Right lobe of liver (tissue), 4 donors: ENCODE results near the gene D2HGDH.

Experiments used
- POLR2A ChIP-seq: fragments of 450-650 bp; IDR thresholded peaks from one replicate; pipeline ENCODE4 v1.6.1; 2017; ENCODE audit warnings: antibody characterized with exemption, mild to moderate bottlenecking
- TF ChIP-seq, protein P1 (sequence below), 4 donors: fragments of 200-600 bp in 3 of 4; fragments of 450-650 bp in 1 of 4; IDR thresholded peaks; one replicate each; pipeline versions ENCODE4 v1.5.1 to v1.8.0; 2016 to 2022; ENCODE audit warnings: antibody characterized with exemption in 4 of 4, mild to moderate bottlenecking in 2 of 4
- donor health status: DM: no; HTN: no; CAD: no.
- donor health status: DM: no; HTN: no; CAD: no.
- donor health status: DM: no; HTN: yes; CAD: no.

DNA sequence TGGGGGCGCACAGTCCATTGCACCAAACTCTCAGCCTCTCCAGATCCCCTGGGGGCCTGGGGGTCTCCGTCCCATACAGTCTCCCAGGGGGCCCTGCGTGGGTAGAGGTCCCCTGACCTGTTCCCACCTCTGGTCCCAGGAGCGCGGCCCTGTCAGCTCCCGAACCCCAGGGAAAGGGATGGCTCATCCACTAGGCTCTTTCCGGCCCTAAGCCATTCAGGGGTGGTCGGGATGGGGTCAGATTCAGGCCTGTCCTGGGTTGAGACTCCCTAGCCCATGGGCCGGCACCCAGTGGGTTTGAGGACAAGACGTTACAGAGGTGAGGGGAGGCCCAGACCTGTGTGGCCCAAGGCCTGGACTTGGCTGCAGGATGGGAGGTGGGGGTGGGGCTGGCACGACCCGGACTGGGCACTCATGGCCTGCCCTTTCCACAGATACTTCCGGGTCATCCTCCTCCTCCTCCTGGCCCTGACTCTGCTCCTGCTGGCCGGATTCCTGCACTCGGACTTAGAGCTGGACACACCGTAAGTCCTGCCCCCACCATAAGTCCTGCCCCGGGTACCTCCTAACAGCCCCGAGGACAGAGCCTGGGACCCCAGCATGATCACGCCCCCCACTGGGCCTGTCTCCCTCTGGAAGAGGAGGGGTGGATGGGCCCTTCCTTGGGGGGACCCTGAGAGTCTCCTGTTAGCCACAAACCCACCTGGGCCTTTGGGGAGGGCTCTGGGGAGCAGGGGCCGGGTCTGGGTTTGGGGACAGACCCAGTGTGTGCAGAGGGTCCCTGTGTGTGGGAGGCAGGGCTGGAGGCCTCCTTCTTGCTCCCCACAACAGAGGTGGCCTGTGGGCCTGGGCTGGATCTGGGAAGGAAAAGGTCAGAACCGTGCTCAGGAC is 64.4 kb downstream of the D2HGDH start:
- no peak for TF ChIP-seq POLR2A
- TF ChIP-seq, protein P1, sequence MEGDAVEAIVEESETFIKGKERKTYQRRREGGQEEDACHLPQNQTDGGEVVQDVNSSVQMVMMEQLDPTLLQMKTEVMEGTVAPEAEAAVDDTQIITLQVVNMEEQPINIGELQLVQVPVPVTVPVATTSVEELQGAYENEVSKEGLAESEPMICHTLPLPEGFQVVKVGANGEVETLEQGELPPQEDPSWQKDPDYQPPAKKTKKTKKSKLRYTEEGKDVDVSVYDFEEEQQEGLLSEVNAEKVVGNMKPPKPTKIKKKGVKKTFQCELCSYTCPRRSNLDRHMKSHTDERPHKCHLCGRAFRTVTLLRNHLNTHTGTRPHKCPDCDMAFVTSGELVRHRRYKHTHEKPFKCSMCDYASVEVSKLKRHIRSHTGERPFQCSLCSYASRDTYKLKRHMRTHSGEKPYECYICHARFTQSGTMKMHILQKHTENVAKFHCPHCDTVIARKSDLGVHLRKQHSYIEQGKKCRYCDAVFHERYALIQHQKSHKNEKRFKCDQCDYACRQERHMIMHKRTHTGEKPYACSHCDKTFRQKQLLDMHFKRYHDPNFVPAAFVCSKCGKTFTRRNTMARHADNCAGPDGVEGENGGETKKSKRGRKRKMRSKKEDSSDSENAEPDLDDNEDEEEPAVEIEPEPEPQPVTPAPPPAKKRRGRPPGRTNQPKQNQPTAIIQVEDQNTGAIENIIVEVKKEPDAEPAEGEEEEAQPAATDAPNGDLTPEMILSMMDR (IDR thresholded peaks at IDR 0.05), result no peak
